SK-N-SH treated with all-trans-retinoic acid at 6 μM for 48 hours (cell line): ENCODE results near the gene RAP1A.

Experiments
- ATAC-seq: fragments of 200-7000 bp; cut with Tn5 transposase; 3 replicates; pipeline ENCODE4 v1.9.1; 2020; ENCODE audit warnings: mild to moderate bottlenecking, moderate library complexity
- BACH2 ChIP-seq: fragments of 250-450 bp; sonication (Bioruptor Pico); IDR thresholded peaks from 2 replicates; pipeline ENCODE4 v1.9.0; 2021; ENCODE audit warnings: mild to moderate bottlenecking, borderline replicate concordance
- CSDC2 ChIP-seq: fragments of 250-450 bp; sonication (Bioruptor Pico); IDR thresholded peaks from 2 replicates; pipeline ENCODE4 v1.5.0; 2020; ENCODE audit warnings: mild to moderate bottlenecking, moderate library complexity
- ISL1 ChIP-seq: fragments of 250-450 bp; sonication (Bioruptor Pico); IDR thresholded peaks from 2 replicates; pipeline ENCODE4 v2.1.2; 2022; ENCODE audit warnings: mild to moderate bottlenecking, moderate library complexity
- OSR1 ChIP-seq: fragments of 250-450 bp; sonication (Bioruptor Pico); IDR thresholded peaks from 2 replicates; pipeline ENCODE4 v1.8.0; 2022; ENCODE audit warnings: moderate library complexity, mild to moderate bottlenecking, inconsistent platforms
- PPARA ChIP-seq: fragments of 250-450 bp; sonication (Bioruptor Pico); IDR thresholded peaks from 2 replicates; pipeline ENCODE4 v1.5.0; 2020; ENCODE audit warnings: mild to moderate bottlenecking, borderline replicate concordance
- RARB ChIP-seq: fragments of 250-450 bp; sonication (Bioruptor Pico); IDR thresholded peaks from 2 replicates; pipeline ENCODE4 v1.8.0; 2021; ENCODE audit warnings: mild to moderate bottlenecking, moderate library complexity
- SNAI2 ChIP-seq: fragments of 250-450 bp; sonication (Bioruptor Pico); IDR thresholded peaks from 2 replicates; pipeline ENCODE4 v1.5.0; 2020; ENCODE audit warnings: mild to moderate bottlenecking, moderate library complexity
- TCF4 ChIP-seq: fragments of 250-450 bp; sonication (Bioruptor Pico); IDR thresholded peaks from 2 replicates; pipeline ENCODE4 v1.8.0; 2021; ENCODE audit warnings: mild to moderate bottlenecking, moderate library complexity, borderline replicate concordance
- TOX ChIP-seq: fragments of 250-450 bp; sonication (Bioruptor Pico); IDR thresholded peaks from 2 replicates; pipeline ENCODE4 v1.8.0; 2021; ENCODE audit warnings: mild to moderate bottlenecking, moderate library complexity, borderline replicate concordance
- ZC3H10 ChIP-seq: fragments of 250-450 bp; sonication (Bioruptor Pico); IDR thresholded peaks from 2 replicates; pipeline ENCODE4 v1.5.1; 2021; ENCODE audit warnings: mild to moderate bottlenecking, moderate library complexity
- ZFP3 ChIP-seq: fragments of 250-450 bp; sonication (Bioruptor Pico); IDR thresholded peaks from 2 replicates; pipeline ENCODE4 v1.5.0; 2020; ENCODE audit warnings: mild to moderate bottlenecking, moderate library complexity
- ZFP30 ChIP-seq: fragments of 450-650 bp; formaldehyde crosslinking; IDR thresholded peaks from 2 replicates; pipeline ENCODE4 v1.5.0; 2022; ENCODE audit warnings: mild to moderate bottlenecking, moderate library complexity
- ZNF565 ChIP-seq: fragments of 450-650 bp; formaldehyde crosslinking; conservative IDR thresholded peaks from 2 replicates; pipeline ENCODE4 v1.5.0; 2020; ENCODE audit warnings: low read depth, mild to moderate bottlenecking, moderate library complexity
- ZNF70 ChIP-seq: fragments of 450-650 bp; formaldehyde crosslinking; IDR thresholded peaks from 2 replicates; pipeline ENCODE4 v1.5.0; 2020; ENCODE audit warnings: mild to moderate bottlenecking, moderate library complexity
- ZNF8 ChIP-seq: fragments of 450-650 bp; formaldehyde crosslinking; IDR thresholded peaks from 2 replicates; pipeline ENCODE4 v1.5.0; 2020; ENCODE audit warnings: mild to moderate bottlenecking, moderate library complexity
- TF ChIP-seq, protein P1 (sequence below): fragments of 250-450 bp; sonication (Bioruptor Pico); IDR thresholded peaks from 2 replicates; pipeline ENCODE4 v1.8.0; 2020; ENCODE audit warnings: mild to moderate bottlenecking, moderate library complexity, borderline replicate concordance
- TF ChIP-seq, protein P2 (sequence below): fragments of 250-450 bp; sonication (Bioruptor Pico); IDR thresholded peaks from 2 replicates; pipeline ENCODE4 v1.5.1; 2021; ENCODE audit warnings: mild to moderate bottlenecking, moderate library complexity
- TF ChIP-seq, protein P3 (sequence below): fragments of 250-450 bp; sonication (Bioruptor Pico); IDR thresholded peaks from 2 replicates; pipeline ENCODE4 v1.5.1; 2020; ENCODE audit warnings: low read depth, mild to moderate bottlenecking, moderate library complexity
- TF ChIP-seq, protein P4 (sequence below): fragments of 250-450 bp; sonication (Bioruptor Pico); IDR thresholded peaks from 2 replicates; pipeline ENCODE4 v1.5.0; 2020; ENCODE audit warnings: mild to moderate bottlenecking, moderate library complexity

The RAP1A gene

DNA sequence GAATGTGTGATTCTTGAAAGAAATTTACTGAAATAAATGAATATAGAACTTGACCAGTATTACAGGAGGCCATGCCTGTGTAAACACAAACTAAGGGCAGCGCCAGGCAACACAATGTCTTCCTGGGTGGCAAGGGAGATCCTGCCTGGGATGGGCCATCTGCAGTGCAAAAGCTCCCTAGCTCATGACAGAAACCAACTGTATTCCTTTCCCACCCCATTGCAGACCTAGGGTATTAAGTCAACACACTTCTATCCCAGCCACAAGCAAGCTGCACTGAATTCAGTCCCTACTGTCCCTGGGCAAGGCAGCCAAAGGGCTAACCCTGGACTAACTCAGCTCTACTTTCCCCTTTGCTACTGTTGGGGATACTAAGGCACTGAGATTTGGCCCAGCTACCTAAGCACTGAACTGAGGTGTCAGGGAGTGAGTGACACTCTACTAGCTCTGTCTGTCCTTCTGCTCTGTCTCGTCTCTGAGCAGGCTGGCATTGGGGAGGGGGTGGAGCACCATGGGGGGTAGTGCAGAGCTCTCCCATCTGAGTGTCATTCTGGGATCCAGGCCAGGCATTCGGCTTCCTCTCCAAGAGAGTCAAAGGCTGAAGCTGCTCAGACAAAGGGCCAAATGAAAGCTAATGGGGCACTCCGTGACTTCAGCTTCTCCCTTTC, 117.1 kb downstream of the RAP1A start:
- TF ChIP-seq ZNF8 (CRISPR knock-in tag) = no peak
- TF ChIP-seq, protein P1, sequence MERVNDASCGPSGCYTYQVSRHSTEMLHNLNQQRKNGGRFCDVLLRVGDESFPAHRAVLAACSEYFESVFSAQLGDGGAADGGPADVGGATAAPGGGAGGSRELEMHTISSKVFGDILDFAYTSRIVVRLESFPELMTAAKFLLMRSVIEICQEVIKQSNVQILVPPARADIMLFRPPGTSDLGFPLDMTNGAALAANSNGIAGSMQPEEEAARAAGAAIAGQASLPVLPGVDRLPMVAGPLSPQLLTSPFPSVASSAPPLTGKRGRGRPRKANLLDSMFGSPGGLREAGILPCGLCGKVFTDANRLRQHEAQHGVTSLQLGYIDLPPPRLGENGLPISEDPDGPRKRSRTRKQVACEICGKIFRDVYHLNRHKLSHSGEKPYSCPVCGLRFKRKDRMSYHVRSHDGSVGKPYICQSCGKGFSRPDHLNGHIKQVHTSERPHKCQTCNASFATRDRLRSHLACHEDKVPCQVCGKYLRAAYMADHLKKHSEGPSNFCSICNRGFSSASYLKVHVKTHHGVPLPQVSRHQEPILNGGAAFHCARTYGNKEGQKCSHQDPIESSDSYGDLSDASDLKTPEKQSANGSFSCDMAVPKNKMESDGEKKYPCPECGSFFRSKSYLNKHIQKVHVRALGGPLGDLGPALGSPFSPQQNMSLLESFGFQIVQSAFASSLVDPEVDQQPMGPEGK (CRISPR knock-in tag) = no peak
- no peak for TF ChIP-seq SNAI2 (CRISPR knock-in tag)
- no peak for TF ChIP-seq RARB (CRISPR knock-in tag)
- TF ChIP-seq PPARA (CRISPR knock-in tag) = no peak
- TF ChIP-seq, protein P2, sequence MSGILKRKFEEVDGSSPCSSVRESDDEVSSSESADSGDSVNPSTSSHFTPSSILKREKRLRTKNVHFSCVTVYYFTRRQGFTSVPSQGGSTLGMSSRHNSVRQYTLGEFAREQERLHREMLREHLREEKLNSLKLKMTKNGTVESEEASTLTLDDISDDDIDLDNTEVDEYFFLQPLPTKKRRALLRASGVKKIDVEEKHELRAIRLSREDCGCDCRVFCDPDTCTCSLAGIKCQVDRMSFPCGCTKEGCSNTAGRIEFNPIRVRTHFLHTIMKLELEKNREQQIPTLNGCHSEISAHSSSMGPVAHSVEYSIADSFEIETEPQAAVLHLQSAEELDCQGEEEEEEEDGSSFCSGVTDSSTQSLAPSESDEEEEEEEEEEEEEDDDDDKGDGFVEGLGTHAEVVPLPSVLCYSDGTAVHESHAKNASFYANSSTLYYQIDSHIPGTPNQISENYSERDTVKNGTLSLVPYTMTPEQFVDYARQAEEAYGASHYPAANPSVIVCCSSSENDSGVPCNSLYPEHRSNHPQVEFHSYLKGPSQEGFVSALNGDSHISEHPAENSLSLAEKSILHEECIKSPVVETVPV = no peak
- no peak for ATAC-seq

DNA sequence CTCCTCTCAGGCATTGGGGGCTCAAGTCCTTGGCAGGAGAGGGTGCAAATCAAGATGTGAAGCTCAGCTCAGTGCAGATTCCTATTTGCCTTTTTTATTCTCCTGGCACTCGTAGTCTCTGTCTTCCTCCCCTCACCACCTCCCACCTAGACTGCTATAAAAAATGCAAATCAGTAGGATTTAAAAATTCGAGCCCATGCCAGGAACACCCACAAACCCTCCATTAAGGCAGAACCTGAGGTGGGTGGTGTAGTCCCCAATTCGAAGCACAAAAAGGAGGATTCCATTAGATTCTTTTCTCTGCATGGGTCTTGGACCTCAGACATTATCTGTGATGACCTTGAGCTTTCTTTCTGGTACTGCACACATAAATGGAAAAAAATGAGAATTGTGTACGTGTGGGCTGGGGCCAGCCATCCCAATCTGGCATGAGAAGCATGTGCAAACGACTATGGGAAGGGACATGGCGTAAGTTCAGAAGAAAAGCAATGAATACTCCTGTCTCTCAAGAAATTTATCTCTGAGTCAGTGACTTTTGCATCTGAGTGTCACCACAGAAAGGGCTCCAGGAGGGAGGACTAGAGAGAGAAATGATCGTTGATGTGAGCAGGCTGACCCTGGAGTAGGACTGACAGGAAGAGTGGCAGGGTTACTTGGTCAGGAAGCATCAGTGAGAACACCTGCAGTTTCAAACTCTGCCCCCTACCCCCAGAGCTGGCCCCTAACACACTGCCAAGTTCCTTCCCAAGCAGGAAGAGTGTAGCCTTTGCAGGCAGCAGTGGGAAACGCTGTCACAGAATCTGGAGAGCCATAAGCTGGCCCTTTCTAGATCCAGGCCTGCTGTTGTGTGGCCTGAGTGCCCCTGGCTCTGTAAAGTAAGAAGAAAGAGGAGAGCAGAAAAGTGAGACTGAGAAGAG, 117.9 kb downstream of the RAP1A start:
- no peak for ATAC-seq
- TF ChIP-seq ZFP30 (CRISPR knock-in tag) (no peak), ZFP3 (no peak), ZC3H10 (no peak), ZNF70 (CRISPR knock-in tag) (no peak), TOX (no peak), ZNF8 (CRISPR knock-in tag) (no peak), PPARA (CRISPR knock-in tag) (no peak)
- TF ChIP-seq, protein P3, sequence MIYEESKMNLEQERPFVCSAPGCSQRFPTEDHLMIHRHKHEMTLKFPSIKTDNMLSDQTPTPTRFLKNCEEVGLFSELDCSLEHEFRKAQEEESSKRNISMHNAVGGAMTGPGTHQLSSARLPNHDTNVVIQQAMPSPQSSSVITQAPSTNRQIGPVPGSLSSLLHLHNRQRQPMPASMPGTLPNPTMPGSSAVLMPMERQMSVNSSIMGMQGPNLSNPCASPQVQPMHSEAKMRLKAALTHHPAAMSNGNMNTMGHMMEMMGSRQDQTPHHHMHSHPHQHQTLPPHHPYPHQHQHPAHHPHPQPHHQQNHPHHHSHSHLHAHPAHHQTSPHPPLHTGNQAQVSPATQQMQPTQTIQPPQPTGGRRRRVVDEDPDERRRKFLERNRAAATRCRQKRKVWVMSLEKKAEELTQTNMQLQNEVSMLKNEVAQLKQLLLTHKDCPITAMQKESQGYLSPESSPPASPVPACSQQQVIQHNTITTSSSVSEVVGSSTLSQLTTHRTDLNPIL (CRISPR knock-in tag) = no peak
- TF ChIP-seq, protein P2 = no peak

DNA sequence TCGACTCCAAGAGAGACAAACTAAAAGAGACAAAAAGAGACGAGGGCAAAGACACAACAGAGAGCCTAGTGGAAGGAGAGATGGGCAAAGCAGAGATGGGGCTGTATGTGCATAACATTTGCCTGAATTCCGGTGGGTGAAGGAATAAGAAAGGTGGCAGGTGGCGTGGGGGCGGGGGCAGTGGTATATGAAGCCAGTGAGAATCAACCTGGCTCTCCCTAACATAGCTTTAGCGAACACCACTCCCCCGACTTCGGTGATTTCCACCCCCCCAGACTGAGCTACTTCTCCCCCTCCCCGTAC, 118.5 kb downstream of the RAP1A start:
- no peak for ATAC-seq
- TF ChIP-seq, protein P1 (CRISPR knock-in tag) = no peak
- TF ChIP-seq ZNF8 (CRISPR knock-in tag) (no peak), ZNF565 (CRISPR knock-in tag) (no peak), CSDC2 (CRISPR knock-in tag) (no peak), TCF4 (CRISPR knock-in tag) (no peak), ZFP3 (no peak), OSR1 (CRISPR knock-in tag) (no peak), ZNF70 (CRISPR knock-in tag) (no peak), SNAI2 (CRISPR knock-in tag) (no peak), BACH2 (CRISPR knock-in tag) (no peak), TOX (no peak), RARB (CRISPR knock-in tag) (no peak), ISL1 (CRISPR knock-in tag) (no peak), PPARA (CRISPR knock-in tag) (no peak)
- TF ChIP-seq, protein P4, sequence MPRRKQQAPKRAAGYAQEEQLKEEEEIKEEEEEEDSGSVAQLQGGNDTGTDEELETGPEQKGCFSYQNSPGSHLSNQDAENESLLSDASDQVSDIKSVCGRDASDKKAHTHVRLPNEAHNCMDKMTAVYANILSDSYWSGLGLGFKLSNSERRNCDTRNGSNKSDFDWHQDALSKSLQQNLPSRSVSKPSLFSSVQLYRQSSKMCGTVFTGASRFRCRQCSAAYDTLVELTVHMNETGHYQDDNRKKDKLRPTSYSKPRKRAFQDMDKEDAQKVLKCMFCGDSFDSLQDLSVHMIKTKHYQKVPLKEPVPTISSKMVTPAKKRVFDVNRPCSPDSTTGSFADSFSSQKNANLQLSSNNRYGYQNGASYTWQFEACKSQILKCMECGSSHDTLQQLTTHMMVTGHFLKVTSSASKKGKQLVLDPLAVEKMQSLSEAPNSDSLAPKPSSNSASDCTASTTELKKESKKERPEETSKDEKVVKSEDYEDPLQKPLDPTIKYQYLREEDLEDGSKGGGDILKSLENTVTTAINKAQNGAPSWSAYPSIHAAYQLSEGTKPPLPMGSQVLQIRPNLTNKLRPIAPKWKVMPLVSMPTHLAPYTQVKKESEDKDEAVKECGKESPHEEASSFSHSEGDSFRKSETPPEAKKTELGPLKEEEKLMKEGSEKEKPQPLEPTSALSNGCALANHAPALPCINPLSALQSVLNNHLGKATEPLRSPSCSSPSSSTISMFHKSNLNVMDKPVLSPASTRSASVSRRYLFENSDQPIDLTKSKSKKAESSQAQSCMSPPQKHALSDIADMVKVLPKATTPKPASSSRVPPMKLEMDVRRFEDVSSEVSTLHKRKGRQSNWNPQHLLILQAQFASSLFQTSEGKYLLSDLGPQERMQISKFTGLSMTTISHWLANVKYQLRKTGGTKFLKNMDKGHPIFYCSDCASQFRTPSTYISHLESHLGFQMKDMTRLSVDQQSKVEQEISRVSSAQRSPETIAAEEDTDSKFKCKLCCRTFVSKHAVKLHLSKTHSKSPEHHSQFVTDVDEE = no peak
- TF ChIP-seq, protein P2 = no peak
- TF ChIP-seq, protein P3 (CRISPR knock-in tag) = no peak
